ENCODE measurements around the gene MSGN1.

DNA sequence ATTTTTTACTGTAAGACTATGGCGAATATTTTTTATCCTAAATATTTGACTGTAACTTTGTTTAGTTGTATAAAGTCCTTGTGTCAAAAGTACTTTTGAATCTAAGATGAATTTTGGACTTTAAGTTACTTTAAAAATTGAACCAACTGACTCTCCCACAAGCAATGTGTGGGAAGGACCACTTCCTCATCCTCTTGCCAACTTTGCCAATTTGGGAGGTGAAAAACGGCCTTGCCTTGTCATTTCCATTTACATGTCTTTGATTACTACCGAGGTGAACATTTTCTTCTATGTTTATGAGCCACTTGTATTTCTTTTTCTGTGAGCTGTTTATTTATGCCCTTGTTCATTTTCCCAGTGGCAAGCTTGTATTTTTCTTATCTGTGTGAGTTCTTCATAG lies 12.8 kb upstream of the MSGN1 start:
- TF ChIP-seq, protein P1, sequence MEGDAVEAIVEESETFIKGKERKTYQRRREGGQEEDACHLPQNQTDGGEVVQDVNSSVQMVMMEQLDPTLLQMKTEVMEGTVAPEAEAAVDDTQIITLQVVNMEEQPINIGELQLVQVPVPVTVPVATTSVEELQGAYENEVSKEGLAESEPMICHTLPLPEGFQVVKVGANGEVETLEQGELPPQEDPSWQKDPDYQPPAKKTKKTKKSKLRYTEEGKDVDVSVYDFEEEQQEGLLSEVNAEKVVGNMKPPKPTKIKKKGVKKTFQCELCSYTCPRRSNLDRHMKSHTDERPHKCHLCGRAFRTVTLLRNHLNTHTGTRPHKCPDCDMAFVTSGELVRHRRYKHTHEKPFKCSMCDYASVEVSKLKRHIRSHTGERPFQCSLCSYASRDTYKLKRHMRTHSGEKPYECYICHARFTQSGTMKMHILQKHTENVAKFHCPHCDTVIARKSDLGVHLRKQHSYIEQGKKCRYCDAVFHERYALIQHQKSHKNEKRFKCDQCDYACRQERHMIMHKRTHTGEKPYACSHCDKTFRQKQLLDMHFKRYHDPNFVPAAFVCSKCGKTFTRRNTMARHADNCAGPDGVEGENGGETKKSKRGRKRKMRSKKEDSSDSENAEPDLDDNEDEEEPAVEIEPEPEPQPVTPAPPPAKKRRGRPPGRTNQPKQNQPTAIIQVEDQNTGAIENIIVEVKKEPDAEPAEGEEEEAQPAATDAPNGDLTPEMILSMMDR (IDR thresholded peaks at IDR 0.05; ENCODE audit: extremely low read depth in 1 of 2, insufficient read depth in 1 of 2, low read depth in 1 of 2, low read length in 2 of 2), result no peak
- no peak for TF ChIP-seq EZH2 (IDR thresholded peaks at IDR 0.05; ENCODE audit: borderline replicate concordance, low read depth, low read length, severe bottlenecking)
- no peak for TF ChIP-seq POLR2AphosphoS5 (IDR thresholded peaks at IDR 0.05; ENCODE audit: insufficient read depth, low read depth, low read length)
- TF ChIP-seq POLR2A (IDR thresholded peaks at IDR 0.05; ENCODE audit: low read depth, low read length), result no peak
- TF ChIP-seq, protein P2, sequence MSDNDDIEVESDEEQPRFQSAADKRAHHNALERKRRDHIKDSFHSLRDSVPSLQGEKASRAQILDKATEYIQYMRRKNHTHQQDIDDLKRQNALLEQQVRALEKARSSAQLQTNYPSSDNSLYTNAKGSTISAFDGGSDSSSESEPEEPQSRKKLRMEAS (IDR thresholded peaks at IDR 0.05; ENCODE audit: insufficient read depth, insufficient read length), result no peak
- no peak for TF ChIP-seq MYC (IDR thresholded peaks at IDR 0.05; ENCODE audit: low read depth, low read length)
- TF ChIP-seq GATA2 (IDR thresholded peaks at IDR 0.05; ENCODE audit: insufficient read depth, insufficient read length, low read depth, low read length), result no peak
- TF ChIP-seq JUN (IDR thresholded peaks at IDR 0.05; ENCODE audit: borderline replicate concordance, insufficient read depth, insufficient read length, low read depth), result no peak
- TF ChIP-seq FOS (IDR thresholded peaks at IDR 0.05; ENCODE audit: borderline replicate concordance, insufficient read depth, low read length), result no peak
